ENCODE results near the gene CHRNA4. TPM values are rescaled to one million over a fixed set of nuclear protein-coding genes. Genes with fewer than 3 reads are reported as not detected.

CHRNA4 gene
- polyA plus RNA-seq, 4 donors, result 1.6 to 24.5 (median 7.5) TPM

DNA sequence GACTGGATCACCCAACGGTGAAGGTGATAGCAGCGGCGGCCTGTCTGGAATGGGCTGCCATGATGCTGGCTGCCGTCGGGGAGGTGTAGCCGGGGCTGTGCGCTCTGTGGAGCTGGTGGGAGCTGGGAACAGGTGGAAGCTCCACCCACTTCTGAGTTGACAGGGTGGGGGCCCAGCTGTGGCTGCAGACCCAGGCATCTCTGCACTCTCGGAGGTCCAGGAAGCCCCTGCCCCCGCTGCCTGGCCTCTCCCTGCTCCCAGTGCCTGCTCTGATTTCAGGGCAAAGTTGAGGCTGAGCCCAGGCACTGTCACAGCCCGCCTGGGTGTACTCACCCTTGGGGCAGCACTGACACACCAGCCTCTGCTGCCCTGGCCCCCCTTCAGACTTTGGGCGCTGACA is 18.1 kb upstream of the CHRNA4 start:
- DNase-seq (ENCODE audit: low read depth in 4 of 4, low spot score in 3 of 4), result no peak

- DNase-seq (ENCODE audit: low read depth in 4 of 4, low spot score in 3 of 4), result no peak
Measured at GRCh38 chr20:63378626-63379025, 17.5 kb upstream of the CHRNA4 start.

GRCh38 chr20:63377951-63378381 is 16.8 kb upstream of the CHRNA4 start:
- no peak for DNase-seq (ENCODE audit: low read depth in 4 of 4, low spot score in 3 of 4)

DNA sequence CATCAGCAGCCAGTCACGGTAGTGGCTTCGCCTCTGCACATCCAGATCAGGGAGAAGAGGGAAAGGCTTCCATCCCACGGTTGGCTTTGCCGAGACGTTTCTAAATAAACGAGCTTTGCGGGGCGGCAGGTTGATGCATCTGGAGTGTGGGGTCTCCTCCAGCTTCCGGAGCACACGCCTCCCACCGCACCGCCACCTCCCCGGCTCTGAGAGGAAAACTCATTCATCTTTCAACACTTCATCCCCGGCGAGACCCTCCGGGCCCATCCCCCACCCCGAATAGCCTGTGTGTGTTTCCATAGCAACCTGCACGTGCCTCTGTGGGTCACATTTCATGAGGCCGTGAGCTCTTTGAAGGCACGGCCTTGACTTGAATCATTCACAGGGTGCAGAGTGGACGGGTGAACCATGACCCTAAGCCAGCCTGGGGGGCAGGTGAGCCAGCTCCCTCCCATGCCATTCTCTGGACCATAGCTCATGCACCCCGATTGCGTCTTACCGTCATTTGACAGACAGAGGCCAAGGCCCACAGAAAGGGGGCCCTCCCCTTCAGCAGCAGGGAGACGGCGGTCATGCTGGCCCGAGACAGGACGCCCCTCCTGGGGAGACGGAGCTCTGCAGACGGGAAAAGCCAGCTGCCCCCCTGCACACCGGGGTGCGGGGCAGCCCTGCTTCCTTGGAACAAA is 16.2 kb upstream of the CHRNA4 start:
- DNase-seq (ENCODE audit: low read depth in 4 of 4, low spot score in 3 of 4), result peak in 2 of 4 donors; percentile 55 to 69

DNA sequence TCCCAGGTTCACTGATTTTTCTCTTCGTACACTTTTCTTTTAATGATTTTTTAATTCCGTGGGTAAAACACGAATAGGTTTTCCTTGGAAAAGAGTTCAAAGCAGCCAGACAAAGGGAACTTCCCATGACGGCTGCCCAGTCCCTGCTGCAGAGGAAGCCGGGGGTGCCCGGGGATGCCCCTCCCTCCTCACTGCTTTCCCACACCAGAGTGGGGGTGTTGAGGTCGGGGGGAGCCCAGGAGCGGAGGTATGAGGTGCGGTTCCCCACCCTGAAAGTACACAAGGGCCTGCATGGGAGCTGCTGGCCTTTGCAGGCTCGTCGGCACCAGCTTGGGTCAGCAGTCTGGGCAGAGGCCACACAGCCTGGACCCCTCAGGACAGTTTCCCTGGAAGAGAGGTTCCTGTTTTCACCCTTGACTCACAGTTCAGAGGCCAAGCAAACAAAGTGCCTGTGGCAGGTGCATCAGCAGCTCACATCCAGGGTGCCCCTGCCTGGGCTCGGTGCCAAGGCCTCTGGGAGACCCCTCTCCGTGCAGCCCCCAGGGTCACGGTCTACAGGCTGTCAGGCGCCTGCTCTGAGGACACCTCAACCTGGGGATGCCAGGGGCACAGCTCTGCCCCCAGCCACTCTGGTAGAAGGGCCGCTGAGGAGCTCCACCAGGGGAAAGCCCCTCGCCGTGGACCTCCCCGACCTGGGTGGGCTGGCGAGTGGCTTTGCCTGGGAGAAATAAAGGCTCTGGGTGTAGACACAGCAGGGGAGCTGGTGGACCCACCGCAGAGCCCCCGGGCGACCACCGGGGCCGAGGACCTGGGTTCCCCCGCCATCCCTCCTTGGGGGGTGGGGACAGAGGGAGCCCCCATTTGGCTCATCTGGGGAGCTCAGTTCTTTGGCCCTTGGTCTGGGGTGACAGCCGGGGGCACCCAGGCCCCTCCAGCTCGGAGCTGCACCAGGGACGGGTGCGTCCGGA is 15.4 kb upstream of the CHRNA4 start:
- no peak for DNase-seq (ENCODE audit: low read depth in 4 of 4, low spot score in 3 of 4)

DNA sequence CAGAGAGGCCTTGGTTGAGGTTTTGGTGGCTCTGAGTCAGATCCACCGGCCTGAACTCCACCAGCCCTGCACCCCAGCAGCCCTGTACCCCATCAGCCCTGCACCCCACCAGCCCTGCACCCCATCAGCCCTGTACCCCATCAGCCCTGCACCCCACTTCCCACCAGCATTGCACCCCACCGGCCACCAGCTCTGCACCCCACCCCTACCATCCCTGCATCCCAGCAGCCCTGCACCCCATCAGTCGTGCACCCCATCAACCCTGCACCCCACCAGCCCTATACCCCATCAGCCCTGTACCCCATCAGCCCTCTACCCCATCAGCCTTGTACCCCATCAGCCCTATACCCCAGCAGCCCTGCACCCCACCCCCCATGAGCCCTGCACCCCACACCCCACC is 14.3 kb upstream of the CHRNA4 start:
- no peak for DNase-seq (ENCODE audit: low read depth in 4 of 4, low spot score in 3 of 4)

- DNase-seq (ENCODE audit: low read depth in 4 of 4, low spot score in 3 of 4), result no peak
Measured at GRCh38 chr20:63374504-63374903, 13.4 kb upstream of the CHRNA4 start.

DNA sequence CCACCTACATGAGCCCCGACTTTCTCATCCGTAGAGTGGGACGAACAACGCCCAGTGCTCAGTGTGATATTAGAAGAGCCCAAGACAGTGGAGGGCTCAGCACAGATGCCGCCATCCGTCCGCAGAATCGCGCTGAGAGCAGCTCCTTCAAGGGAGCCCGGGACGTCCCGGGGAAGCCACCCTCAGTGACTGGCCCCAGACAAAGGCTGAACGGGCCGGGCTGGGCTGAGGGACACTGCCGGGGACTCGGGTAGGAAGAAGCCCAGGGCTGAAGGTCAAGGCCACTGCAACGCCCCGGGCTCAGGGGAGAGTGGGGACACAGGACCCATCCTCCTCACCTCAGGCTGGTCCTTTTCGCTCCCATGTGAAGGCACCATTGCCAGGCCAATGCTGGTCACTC is 12.8 kb upstream of the CHRNA4 start:
- no peak for DNase-seq (ENCODE audit: low read depth in 4 of 4, low spot score in 3 of 4)

DNA sequence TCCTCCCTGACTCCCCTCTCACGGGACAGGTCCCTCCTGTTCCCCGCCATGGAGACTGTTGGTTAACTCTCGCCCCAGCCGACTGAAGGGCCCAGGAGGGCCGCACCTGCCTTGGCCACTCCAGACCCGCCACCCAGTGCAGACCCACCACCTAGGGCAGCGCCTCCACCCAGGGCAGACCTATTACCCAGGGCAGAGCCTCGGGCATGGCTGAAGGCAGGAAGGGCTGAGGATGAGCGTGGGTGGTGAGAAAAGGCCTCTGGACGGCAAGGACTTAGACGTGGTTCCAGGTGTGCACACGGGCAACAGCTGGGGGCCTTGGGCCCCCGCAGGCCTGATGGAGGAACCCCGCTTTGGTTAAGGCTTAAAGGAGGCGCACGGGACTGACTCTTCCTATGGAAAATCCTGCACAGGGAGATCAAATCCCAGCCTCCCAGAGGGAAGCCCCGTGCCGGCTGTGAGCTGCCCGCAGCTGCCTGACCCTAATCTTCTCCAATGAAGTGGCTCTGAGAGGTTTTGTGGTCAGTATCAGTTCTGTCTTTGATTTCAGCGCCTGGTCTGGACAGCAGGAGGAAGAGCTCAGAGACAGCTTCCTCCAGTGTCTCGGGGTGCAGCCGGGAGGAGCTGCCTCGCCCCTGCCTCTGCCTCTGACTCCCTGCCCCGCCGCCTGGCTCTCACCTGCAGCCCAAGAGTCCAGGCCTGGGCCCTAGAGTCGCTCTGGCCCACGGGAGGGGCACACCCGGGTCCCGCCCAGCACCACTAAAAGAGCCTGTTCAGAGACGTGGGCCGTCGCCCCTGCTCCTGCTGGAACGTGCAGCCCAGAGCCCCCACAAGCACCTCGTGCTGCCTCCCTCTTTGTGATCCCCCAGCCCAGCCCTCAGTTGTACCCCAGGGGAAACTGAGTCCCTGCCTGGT is 12.1 kb upstream of the CHRNA4 start:
- DNase-seq (ENCODE audit: low read depth in 4 of 4, low spot score in 3 of 4), result no peak

DNA sequence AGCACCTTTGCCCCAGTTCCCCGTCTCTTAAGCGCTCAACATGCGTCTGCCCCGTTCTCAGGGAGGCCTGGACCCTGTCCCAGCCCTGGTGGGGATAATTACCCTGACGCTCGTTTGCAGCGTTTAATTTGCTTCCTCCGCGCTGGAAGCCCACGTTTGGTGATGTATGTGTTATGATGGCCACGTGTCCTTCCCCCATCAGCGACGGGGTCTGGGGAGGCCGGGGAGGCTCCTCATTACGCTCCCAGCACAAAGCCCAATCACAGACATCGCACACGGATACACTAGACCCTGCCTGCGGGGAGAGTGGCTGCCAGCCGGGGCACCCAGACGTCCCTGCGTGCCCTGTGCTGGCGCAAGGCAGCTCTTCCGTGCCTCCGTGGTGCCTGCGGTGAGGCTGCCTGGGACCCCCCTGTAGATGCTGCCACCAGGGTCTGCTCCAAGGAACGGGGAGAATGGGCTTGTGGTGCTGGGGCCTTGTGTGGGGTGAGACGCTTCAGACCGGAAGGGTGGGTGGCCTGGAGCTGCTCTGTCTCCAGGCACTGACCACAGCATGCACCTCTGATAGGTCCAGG is 10.2 kb upstream of the CHRNA4 start:
- DNase-seq (ENCODE audit: low read depth in 4 of 4, low spot score in 3 of 4), result no peak

- no peak for DNase-seq (ENCODE audit: low read depth in 4 of 4, low spot score in 3 of 4)
Measured at GRCh38 chr20:63370618-63371187, 9.6 kb upstream of the CHRNA4 start.

- no peak for DNase-seq (ENCODE audit: low read depth in 4 of 4, low spot score in 3 of 4)
Measured at GRCh38 chr20:63369724-63370617, 8.8 kb upstream of the CHRNA4 start.

GRCh38 chr20:63369024-63369530 is 7.9 kb upstream of the CHRNA4 start:
- DNase-seq (ENCODE audit: low read depth in 4 of 4, low spot score in 3 of 4), result no peak

- DNase-seq (ENCODE audit: low read depth in 4 of 4, low spot score in 3 of 4), result no peak
Measured at GRCh38 chr20:63368151-63368550, 7.0 kb upstream of the CHRNA4 start.

DNA sequence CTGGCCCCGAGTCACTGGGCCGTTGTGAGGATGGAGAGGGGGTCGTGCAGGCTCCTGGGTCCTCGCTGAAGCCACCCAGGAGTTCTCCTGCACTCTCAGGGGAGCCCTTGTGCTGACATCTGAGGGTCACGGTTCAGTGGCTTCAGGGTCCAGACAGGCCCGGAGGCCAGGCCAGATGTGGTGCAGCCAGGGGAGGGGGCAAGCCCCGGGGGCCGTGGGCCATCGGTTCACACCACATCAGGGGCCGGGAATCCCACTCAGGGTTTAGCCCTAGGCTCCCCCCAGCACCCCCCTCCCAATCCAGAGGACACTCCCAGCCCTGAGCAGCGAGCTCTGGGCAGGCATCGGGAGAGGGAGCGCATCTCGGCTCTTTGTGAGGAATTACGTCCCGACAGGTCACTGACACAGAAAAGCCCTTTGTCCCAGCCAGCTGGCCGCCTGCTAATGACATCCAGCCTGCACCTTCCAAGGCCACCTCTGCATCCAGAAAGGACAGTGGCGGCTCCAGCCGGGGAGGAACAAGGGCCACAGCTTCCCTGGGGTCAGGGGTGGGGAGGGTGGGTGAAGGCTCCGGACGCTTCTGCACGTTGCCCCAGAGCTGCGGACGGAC is 6.4 kb upstream of the CHRNA4 start:
- DNase-seq (ENCODE audit: low read depth in 4 of 4, low spot score in 3 of 4), result no peak

GRCh38 chr20:63366390-63367365 is 5.5 kb upstream of the CHRNA4 start:
- no peak for DNase-seq (ENCODE audit: low read depth in 4 of 4, low spot score in 3 of 4)

Measured in left renal pelvis (tissue), 4 donors.